ENCODE measurements around the gene H1-8. TPM values are rescaled to one million over a fixed set of nuclear protein-coding genes. Genes with fewer than 3 reads are reported as not detected.
"Not testable (repeated sequence)": the region's sequence is repeated elsewhere in the genome, so short reads cannot be mapped to it uniquely, and the experiment has no call there.

The H1-8 gene
- total RNA-seq, 2 donors from 2014 or later = not detected

GRCh38 chr3:129529436-129530210 is 13.4 kb upstream of the H1-8 start:
- intact Hi-C loops (cut with DNase I, micrococcal nuclease) = no loop called here
- ATAC-seq (no peak), DNase-seq (no peak)

GRCh38 chr3:129530251-129530791 is 12.7 kb upstream of the H1-8 start:
- no peak for DNase-seq
- intact Hi-C loops (cut with DNase I, micrococcal nuclease) = no loop called here
- no peak for ATAC-seq

- ATAC-seq (no peak), DNase-seq (no peak)
- intact Hi-C loops (cut with DNase I, micrococcal nuclease) = no loop called here
These were observed 12.2 kb upstream of the H1-8 start for GRCh38 chr3:129530821-129531220.

- ATAC-seq (no peak), DNase-seq (no peak)
- intact Hi-C loops (cut with DNase I, micrococcal nuclease) = no loop called here
These were observed 11.3 kb upstream of the H1-8 start for GRCh38 chr3:129531699-129532098.

GRCh38 chr3:129532261-129532660 is 10.7 kb upstream of the H1-8 start:
- ATAC-seq (no peak), DNase-seq (no peak)
- intact Hi-C loops (cut with DNase I, micrococcal nuclease) = no loop called here

GRCh38 chr3:129533406-129533805 is 9.6 kb upstream of the H1-8 start:
- no peak for ATAC-seq
- intact Hi-C loops (cut with DNase I, micrococcal nuclease) = no loop called here
- no peak for DNase-seq

- ATAC-seq (no peak), DNase-seq (no peak)
- intact Hi-C loops (cut with DNase I, micrococcal nuclease) = no loop called here
These were observed 8.4 kb upstream of the H1-8 start for GRCh38 chr3:129534428-129535027.

- intact Hi-C loops (cut with DNase I, micrococcal nuclease) = no loop called here
- ATAC-seq (no peak), DNase-seq (no peak)
These were observed 7.9 kb upstream of the H1-8 start for GRCh38 chr3:129535075-129535474.

- ATAC-seq (no peak), DNase-seq (no peak)
- intact Hi-C loops (cut with DNase I, micrococcal nuclease) = no loop called here
These were observed 6.7 kb upstream of the H1-8 start for GRCh38 chr3:129536374-129536667.

- DNase-seq (no peak), ATAC-seq (no peak)
- intact Hi-C loops (cut with DNase I, micrococcal nuclease) = no loop called here
These were observed 6.2 kb upstream of the H1-8 start for GRCh38 chr3:129536804-129537203.

GRCh38 chr3:129539206-129539605 is 3.8 kb upstream of the H1-8 start:
- ATAC-seq = no peak
- DNase-seq = no peak
- intact Hi-C loops (cut with DNase I, micrococcal nuclease) = no loop called here

- intact Hi-C loops (cut with DNase I, micrococcal nuclease) = no loop called here
- ATAC-seq (no peak), DNase-seq (no peak)
These were observed 2.0 kb upstream of the H1-8 start for GRCh38 chr3:129540776-129541516.

- intact Hi-C loops (cut with DNase I, micrococcal nuclease) = no loop called here
- no peak for ATAC-seq
- no peak for DNase-seq
These were observed 228 bp upstream of the H1-8 start for GRCh38 chr3:129542747-129543146.

- intact Hi-C loops (cut with DNase I, micrococcal nuclease) = no loop called here
- ATAC-seq (no peak), DNase-seq (no peak)
These were observed 1.0 kb downstream of the H1-8 start for GRCh38 chr3:129543999-129544398.

GRCh38 chr3:129545951-129546350 is 3.0 kb downstream of the H1-8 start:
- ATAC-seq; intact Hi-C loops (cut with DNase I, micrococcal nuclease); DNase-seq: not testable (repeated sequence)

GRCh38 chr3:129547241-129547640 is 4.3 kb downstream of the H1-8 start:
- intact Hi-C loops (cut with DNase I, micrococcal nuclease) = no loop called here
- ATAC-seq (no peak), DNase-seq (no peak)

- intact Hi-C loops (cut with DNase I, micrococcal nuclease) = no loop called here
- ATAC-seq (no peak), DNase-seq (no peak)
These were observed 5.4 kb downstream of the H1-8 start for GRCh38 chr3:129548104-129548965.

GRCh38 chr3:129549006-129549800 is 6.2 kb downstream of the H1-8 start:
- ATAC-seq = no peak
- no peak for DNase-seq
- intact Hi-C loops (cut with DNase I, micrococcal nuclease) = no loop called here

All from left colon (tissue), 2 donors.